GM13977 (cell line): ENCODE results near the gene PPP2R2D.

Experiments
- DNase-seq: peaks from one replicate; pipeline ENCODE4 v3.0.0; 2012; ENCODE audit warnings: low spot score
- in situ Hi-C: fragments of 300-500 bp; cut with MboI; formaldehyde crosslinking; loops from one replicate; pipeline ENCODE4 v1.12.0; 2022; ENCODE audit warnings: low sequenced_read_pairs, low pct_unique_long_range_greater_than_20kb, mixed read lengths, inconsistent platforms; ENCODE audit not compliant: unreplicated experiment
- TF ChIP-seq, protein P1 (sequence below): IDR thresholded peaks from 2 replicates; pipeline ENCODE4 v1.5.1; 2012; ENCODE audit warnings: mild to moderate bottlenecking, control low read depth; ENCODE audit not compliant: insufficient read depth; ENCODE audit errors: extremely low read depth, missing control alignments

The PPP2R2D gene

DNA sequence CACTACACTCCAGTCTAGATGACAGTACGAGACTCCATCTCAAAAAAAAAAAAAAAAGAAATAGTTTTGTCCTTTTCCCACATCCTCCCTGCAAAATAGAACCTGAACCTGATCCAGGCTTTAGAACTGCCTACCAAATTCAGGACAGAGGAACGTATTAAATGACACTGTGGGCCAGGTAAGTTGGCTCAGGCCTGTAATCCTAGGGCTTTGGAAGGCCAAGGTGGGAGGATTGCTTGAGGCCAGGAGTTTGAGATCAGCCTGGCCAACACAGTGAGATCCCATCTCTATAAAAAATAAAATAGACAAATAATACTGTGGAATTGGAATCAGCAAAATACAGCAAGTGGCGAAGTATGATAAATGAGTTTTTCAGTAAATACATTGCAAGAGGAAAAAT is 90.9 kb downstream of the PPP2R2D start:
- DNase-seq: no peak
- in situ Hi-C loops: no loop called here
- TF ChIP-seq, protein P1, sequence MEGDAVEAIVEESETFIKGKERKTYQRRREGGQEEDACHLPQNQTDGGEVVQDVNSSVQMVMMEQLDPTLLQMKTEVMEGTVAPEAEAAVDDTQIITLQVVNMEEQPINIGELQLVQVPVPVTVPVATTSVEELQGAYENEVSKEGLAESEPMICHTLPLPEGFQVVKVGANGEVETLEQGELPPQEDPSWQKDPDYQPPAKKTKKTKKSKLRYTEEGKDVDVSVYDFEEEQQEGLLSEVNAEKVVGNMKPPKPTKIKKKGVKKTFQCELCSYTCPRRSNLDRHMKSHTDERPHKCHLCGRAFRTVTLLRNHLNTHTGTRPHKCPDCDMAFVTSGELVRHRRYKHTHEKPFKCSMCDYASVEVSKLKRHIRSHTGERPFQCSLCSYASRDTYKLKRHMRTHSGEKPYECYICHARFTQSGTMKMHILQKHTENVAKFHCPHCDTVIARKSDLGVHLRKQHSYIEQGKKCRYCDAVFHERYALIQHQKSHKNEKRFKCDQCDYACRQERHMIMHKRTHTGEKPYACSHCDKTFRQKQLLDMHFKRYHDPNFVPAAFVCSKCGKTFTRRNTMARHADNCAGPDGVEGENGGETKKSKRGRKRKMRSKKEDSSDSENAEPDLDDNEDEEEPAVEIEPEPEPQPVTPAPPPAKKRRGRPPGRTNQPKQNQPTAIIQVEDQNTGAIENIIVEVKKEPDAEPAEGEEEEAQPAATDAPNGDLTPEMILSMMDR: no peak

DNA sequence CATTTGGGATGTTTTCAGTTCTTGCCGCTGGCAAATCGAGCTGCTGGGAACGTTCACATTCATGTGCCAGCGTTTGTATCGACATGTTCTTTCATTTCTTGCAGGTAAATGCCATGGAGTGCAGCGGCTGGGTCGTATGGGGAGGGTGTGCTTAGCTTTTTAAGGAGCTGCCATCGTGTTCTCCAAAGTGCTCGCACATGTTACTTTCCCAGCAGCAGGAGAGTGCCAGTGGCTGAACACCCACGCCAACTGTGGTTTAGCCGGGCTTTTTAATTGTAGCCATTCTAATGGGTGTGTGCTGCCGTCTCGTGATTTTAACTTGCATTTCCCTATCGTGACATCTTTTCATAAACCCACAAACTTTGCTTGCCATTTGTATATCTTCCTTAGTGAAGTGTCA is 92.5 kb downstream of the PPP2R2D start:
- no peak for DNase-seq
- in situ Hi-C loops: no loop called here
- TF ChIP-seq, protein P1: no peak

DNA sequence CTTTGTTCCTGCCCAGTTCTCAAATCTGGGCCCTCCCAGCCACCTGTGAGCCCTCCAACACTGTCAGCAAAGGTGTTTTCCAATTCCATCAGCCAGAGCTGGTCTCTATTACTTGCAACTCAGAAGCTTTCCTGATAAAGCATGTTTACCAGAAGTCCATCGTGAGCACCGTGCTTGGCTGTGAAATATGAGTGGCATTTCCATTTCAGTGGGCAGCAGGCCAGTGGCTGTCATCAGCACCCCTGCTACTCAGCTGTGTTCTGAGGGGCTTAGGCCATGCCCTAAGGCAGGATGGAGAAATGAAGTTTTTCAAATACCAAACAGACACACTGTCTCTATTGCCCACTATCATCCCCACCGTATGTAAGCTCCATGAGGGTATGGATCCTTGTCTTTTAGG is 93.6 kb downstream of the PPP2R2D start:
- TF ChIP-seq, protein P1: no peak
- in situ Hi-C loops: no loop called here
- DNase-seq: no peak

DNA sequence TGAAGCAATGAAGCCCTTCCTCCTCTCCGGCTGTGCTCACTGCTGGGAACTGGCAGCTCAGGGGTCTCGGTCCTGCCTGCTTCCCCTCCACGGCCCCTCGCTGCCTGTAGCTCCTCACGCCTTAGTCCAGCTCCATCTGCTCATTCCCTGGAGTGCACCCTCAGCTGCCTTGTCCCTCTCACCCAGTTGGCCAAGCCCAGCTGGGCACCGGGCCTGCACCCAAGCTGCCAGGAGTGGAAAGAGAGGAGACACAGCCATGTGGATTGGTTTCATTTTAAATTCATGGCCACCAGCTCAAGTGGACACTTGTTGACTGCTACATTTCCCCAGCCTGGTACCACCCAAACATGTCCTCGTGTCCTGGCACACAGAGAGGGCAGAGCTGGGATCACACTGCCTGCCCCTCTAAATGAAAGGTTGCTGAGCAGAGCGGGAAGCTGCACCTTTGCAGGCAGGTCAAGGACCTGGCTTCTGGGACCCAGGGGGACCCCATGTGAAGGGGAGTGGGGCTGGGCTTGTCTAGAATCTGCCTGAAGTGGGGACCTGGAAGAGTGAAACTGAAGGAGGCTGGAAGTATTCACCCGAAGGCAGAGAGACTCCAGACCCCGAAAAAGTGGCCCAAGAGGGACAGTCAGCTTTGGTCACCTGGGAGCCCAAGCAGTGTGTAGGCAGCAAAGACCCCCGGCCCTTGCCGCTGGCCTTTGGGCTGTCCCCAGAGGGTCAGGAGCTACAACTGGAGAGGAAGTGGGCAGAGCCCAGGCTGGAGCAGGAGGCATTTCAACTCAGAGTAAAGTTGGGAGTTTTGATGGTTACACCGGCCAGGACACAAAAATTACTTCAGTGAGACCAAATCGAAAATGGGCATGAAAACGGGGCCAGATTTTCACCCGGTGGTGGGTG is 95.9 kb downstream of the PPP2R2D start:
- in situ Hi-C loops: no loop called here
- TF ChIP-seq, protein P1: no peak
- DNase-seq: no peak

DNA sequence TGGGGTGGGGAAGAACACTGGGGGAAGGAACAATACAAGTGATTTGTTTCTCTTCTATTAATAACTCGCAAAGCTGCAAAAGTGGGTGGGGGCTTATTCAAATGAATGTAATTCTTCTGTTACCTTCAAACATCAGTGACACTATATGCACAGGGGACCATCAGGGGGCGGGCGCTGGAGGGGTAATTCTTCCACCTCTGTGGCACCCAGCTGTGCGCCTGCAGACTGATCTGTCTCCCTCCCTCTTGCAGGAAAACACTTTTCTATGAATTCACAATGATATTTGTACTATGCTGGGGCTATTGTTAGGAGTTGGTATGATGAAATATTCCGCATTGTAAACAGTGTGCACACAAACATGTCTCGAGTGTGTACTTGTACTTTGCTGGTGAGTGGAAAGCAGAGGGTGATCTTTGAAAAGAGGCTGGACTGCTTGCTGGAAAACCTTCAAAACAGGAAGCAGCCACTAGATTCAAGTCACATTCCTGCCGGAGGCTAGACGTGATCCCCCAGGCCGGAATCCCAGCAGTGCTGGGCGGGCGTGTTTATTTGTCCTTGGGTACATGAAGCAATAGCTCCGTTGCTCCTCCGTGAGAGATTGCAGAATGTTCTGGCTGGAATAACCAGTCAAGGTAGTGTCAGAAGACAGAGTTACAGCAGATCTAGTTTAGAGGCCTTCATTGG is 96.7 kb downstream of the PPP2R2D start:
- TF ChIP-seq, protein P1: no peak
- in situ Hi-C loops: no loop called here
- DNase-seq: no peak

DNA sequence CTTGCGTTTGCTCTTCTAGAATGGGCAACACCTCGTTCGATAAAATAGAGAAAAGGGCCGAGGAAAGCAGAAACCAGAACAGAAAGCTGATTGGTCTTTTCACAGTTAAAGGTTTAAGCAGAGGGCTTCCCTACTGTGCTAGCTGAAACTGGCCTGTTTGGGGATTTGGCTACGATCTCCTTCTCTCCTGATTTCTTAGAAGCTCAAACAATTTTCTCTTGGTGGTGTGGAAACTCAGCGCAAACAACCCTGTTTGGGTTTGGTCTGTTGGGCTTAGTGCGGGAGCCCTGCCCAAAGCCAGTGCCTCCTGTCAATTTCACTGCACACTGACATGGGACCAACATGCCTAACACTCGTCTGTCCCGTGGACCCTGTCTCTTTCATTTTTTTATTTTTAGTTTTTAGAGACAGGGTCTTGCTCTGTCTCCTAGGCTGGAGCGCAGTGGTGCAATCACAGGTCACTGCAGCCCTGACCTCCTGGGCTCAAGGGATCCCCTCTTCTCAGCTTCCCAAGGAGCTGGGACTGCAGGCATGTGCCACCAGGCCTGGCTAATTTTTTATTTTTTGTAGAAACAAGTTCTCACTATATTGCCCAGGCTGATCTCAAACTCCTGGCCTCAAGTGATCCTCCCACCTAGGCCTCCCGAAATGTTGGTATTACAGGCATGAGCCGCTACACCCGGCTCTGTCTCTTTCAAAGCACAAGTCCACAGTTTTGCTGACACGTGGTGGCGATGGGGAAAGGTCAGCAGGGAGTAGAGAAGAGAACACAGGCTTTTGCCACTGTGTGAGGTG is 97.4 kb downstream of the PPP2R2D start:
- in situ Hi-C loops: no loop called here
- DNase-seq: no peak
- TF ChIP-seq, protein P1: no peak
